SKM-1 (cell line): Measurements from ENCODE around the gene PYCARD.
"Not testable (repeated sequence)": the region's sequence is repeated elsewhere in the genome, so short reads cannot be mapped to it uniquely, and the experiment has no call there.

Experiments
- DNase-seq: peaks from one replicate; lab custom pipeline; 2025; ENCODE audit not compliant: unreplicated experiment; lab: John Stamatoyannopoulos, UW

Gene PYCARD

DNA sequence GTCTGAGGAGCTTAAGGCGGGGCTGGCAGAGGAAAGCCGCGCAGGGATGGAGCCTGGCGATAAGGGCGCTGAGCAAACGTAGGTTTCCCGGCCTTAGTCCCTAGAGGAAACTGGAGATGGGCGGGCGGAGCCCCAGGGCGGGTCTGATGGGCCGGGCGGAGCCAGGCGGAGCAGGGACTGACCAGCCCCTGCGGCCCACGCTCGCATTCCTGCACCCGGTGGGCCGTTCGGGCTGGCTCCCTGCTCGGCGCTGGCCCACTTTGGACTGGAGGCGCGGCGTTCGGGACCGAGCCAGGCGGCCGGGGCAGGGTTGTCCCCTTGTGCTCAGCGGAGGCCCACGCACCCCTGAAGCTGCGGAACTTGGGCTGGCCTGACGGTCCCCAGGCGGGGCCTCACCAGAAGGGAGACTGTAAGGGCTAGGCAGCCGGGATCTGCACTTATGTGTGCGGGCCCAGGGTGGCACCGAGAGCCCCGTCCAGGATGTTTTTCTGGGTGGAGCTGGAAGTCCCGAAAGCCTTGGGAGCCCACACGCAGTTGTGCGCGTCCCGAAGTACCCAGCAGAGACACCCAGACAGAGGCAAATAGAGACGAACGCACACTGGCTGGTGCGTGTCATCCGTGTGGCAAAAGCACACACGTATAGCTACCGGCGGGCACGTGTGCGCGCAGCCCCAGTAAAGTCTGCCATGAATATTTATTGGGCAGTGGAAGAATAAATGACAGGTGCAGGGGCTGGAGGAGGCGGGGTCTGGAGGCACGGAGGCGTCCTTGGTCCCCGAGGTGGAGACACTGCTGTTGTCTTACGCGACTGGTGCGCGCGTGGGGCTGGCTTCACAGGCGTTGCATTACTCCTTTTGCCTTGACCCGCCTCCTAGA, 13.0 kb upstream of the PYCARD start:
- DNase-seq: no peak

DNA sequence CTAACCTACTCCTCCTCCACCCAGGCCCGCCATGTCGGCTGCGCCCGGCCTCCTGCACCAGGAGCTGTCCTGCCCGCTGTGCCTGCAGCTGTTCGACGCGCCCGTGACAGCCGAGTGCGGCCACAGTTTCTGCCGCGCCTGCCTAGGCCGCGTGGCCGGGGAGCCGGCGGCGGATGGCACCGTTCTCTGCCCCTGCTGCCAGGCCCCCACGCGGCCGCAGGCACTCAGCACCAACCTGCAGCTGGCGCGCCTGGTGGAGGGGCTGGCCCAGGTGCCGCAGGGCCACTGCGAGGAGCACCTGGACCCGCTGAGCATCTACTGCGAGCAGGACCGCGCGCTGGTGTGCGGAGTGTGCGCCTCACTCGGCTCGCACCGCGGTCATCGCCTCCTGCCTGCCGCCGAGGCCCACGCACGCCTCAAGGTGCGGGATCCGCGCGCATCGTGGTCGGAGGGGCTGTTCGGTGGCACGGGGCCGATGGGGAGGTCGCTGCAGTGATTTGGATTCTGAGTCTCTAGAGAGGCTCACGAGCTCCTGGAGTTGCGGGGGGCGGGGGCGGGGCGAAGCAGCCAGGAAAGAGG, 12.2 kb upstream of the PYCARD start:
- no peak for DNase-seq

DNA sequence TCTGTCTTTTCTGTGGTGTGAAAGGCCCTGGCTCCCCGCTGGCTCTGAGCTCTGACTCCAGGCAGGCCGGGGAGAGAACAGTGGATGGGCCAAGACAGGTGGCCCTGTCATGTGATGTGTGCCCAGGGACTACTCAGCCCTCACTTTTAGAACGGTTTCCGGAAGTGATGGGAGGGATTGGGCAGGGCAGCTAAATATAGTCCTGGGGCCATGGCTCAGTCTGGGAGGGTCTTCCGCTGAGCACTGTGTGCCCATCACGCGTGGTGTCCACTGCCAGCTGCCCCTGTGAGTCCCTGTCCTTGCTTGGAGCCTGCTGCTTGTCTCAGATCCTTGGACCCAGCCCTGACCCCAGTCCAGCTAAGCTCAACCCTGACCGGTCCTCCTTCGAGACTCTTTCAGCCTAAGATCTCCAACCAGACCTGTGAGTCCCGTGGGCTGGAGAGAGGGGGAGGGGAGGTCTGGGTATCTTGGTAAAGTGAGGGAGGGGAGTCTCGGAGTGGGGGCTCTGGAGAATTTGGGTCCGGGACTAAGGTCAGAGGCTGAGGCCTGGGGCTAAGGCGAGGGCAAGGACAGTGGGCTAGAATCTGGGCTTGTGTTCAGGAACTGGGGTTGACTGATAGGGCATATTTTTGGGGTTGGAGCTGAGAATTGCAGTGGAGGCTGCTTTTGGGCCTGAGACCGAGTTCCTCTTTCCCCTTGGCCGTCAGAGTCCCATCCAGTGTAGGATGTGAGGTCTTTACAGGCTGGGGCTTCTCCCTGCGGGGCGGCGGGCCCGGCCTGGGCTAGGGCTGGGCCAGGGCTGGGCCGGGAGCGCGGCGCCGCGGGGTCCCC, 11.5 kb upstream of the PYCARD start, which contains the start of gene TRIM72:
TSS of gene TRIM72 (plus strand) at position 243 of the 831 bp plus-strand sequence. CDS start 620 bp downstream, outside the sequence.
- DNase-seq: no peak

DNA sequence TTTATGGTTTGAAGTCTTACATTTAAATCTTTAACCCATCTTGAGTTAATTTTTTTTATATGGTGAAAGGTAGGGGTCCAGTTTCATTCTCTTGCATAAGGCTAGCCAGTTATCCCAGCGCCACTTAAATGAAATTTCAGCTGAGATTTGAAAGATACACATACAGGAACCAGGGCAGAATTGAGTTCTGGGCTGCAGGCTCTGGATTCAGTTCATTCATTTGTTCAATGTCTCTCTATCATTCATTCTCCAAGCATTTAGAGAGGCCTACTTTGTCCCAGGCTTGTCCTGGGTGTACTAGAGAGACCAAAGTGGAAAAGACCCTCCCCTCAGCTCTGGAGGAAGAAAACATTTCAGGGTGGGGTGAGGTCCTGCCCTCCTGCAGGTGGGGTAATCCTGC, 10.8 kb upstream of the PYCARD start:
- DNase-seq: no peak

DNA sequence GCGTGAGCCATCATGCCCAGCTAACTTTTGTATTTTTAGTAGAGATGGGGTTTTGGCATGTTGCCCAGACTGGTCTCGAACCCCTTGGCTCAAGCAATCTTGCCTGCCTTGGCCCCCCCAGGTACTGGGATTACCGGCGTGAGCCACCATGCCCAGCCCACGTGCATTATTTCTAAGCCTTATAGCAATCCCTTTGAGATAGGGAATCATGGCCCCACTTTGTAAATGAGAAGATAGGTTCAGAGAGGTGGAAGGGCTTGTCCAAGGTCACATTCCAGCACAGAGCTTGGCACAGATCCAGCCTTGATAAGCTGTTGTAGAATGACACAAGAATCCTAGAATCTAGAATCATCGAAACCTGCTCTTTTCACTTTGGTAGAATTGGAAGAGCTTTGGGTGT, 4.2 kb upstream of the PYCARD start:
- DNase-seq: no peak

DNA sequence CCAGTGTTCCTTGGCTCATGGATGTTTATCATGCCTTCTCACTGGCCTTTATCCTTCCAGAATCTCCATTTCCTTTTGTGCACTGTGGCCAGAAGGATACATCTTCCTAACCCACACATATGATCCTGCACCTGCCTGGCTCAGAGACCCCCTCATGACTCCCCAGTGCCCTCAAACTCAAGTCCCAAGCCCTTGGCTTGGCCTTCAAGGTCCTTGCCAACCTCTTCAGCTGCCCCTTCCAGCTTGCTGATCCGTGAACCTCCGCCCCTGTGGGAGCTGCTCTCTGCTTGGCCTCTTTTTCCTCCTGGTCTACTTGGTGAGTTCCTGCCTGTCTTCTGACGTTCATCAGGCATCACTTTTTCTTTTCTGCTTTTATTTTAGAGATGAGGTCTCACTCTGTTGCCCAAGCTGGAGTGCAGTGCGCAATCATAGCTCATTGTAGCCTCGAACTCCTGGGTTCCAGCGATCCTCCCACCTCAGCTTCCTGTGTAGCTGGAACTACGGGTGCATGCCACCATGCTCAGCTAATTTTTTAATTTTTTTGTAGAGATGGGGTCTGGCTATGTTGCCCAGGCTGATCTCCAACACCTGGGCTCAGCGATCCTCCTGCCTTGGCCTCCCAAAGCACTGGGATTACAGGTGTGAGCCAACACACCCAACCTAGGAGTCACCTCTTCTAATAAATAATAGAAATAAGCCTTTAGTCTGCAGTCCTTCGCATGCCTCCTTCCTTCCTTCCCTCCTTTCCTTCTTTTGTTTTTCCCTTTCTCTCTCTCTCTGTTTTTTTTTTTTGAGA, 2.5 kb upstream of the PYCARD start:
- no peak for DNase-seq

DNA sequence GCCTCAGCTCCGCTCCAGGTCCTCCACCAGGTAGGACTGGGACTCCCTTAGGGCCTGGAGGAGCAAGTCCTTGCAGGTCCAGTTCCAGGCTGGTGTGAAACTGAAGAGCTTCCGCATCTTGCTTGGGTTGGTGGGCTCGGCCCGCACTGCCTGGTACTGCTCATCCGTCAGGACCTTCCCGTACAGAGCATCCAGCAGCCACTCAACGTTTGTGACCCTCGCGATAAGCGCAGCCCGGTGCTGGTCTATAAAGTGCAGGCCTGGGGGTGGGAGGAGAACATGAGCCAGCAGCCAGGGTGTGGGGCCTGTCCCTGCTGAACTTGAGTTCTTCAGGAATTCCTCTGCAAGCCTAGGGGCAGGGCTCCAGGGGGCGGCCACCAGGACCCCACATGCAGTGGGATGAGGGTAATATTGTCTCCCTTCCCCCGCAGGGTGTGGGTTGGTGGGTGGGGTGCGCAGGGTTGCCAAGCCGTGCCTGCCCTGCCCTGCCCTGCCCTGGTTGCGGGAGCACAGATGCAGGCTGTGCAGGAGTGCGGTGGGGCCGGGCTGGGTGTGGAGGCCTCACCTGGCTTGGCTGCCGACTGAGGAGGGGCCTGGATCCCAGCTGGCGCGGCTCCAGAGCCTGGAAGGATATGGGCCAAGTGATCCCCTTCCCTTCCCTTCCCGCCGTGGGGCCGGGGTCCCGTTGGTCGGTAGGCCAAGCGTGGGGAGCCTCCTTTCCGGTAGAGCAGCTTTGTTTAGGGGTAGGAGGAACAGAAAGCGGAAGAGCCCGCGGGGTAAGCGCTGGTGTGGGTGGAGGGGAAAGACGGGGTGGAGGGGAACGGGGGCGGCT, 762 bp downstream of the PYCARD start:
- DNase-seq: peak; percentile 70

DNA sequence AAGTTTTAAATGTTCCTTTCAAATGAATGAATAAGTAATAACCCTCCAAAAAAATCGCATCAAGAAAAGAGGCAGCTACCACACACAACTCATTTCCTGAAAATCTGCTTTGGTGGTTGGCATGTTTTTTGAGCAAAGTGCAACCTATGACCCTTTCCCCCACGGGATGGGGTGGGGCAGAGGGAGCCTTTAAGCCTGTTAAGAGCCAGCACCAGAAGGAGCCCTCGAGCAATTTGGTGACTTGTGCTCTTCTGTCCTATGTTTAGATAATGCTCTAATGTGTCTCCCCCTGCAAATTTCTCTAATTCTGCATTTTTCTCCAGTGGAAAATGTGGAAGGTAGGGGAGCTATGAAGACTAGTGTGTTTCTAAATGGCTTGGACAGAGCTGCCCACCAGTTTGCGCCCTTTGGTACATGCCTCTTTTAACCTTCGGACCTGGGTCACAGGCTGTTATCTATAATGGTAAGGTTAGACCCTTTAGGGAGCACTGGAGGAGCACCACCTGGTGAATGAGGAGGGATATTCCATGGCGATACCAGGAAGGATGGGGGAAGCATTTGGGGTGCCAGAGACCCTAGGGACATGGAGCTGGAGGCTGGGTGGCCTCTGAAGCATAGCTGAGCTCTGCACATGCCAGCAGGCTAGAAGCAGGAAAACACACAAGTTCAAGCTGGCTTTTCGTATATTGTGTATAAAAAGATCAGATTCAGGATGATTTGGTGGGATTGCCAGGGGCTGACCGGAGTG, 1.6 kb downstream of the PYCARD start:
- DNase-seq: no peak

DNA sequence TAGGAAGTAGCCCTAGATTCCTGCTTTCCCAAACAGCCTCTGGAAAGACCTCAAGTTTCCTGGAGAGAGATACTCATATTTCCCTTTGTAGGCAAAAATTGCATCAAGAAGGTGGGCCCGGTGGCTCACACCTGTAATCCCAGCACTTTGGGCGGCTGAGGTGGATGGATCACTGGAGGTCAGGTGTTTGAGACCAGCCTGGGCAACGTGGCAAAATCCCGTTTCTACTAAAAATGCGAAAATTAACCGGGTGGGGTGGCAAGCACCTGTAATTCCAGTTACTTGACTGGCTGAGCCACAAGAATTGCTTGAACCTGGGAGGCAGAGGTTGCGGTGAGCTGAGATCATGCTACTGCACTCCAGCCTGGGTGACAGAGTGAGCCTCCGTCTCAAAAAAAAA, 2.4 kb downstream of the PYCARD start:
- not testable (repeated sequence) for DNase-seq

DNA sequence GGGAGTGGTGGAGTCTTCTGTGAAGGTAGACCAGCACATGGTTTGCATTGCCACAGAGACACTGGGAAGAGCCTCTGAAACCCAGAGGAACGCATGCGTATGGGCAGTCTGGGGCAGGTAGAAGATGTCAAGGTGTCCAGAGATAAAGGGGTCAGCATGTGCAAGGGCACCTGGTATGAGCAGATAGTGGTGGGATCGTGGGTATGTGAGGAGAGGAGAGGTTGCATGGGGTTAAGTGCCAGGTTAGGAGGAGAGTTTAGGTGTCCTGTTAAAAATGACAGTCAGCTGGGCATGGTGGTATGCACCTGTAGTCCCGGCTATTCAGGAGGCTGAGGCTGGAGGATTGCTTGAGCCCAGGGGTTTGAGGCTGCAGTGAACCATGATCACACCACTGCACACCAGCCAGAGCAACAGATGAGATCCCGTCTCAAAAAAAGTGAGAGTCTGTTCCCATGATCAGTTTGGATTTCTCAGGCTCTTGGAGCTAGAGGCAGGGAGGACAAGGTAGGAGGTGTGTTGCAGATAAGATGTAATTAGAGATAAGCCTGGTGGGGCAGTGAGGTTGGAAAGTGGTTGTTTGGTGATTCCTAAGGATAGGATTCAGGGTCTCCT, 3.0 kb downstream of the PYCARD start:
- DNase-seq: no peak

DNA sequence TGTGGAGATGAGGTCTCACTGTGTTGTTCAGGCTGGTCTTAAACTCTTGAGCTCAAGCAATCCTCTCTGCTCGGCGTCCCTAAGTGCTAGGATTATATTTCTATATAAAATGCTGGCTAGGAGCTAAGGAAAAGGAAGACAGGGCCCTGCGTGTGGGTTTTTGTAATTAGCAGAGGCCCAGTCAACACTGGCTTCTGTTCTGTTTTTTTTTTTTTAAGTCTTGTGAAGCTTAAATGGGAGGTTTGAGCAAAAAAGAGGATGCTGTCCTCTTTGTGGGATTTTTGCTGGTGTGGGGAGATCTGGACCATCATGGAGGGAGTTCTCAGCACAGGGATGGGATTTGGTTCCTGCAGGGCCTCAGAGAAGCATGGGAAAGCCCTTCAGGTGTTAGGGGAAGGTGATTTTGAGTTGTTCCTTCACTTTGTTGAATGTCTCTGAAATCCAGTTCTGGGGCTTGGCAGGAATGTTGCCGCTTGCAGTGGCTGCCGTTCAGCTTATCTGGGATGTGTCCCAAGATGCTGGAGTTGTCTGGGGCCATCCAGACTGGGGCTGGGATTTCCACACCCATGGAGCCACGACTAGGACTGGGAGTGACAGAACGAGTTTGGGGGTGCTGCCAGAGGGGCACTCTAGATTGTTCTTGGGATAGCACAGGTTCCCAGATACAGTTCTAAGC, 4.2 kb downstream of the PYCARD start:
- DNase-seq: no peak

DNA sequence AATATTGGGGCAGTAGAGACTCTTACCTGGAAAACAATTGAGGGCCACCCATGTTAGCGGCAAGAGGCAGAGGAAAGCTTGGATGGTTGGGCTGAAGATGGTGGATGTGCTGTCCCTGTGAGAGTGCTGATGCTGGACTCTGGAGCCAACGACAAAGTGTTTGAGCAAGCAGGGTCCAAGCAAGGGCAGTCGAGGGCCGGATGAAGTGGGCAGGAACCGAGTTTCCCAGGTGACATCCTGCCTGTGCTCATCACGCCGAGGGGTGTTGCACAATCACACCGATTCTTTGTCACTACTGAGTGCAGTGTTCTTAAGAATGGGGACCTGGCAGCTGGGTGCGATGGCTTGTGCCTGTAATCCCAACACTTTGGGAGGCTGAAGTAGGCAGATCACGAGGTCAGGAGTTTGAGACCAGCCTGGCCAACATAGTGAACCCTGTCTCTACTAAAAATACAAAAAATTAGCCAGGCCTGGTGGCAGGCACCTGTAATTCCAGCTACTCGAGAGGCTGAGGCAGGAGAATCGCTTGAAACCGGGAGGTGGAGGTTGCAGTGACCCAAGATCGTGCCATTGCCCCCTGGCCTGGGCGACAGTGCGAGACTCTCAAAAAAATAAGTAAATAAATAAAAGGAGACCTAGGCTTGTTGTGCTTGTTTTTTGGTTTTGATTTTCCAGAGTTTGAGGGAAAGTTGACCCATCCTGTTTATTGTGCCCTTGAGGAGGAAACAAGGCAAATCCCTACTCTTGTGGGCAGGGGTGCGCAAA, 6.1 kb downstream of the PYCARD start:
- DNase-seq: no peak

DNA sequence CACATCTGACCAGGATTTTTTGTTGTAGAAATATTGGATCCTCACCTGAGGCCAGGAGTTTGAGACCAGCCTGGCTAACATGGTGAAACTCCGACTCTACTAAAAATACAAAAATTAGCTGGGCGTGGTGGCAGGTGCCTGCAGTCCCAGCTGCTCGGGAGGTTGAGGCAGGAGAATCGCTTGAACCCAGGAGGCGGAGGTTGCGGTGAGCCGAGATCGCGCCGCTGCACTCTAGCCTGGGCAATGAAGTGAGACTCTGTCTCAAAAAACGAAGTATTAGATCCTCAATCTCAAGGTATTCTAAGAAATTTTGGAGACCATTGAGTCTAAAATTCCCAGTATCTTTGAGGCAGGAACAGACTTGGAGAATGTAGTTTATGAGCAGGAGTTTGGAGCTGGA, 6.7 kb downstream of the PYCARD start:
- DNase-seq: not testable (repeated sequence)

DNA sequence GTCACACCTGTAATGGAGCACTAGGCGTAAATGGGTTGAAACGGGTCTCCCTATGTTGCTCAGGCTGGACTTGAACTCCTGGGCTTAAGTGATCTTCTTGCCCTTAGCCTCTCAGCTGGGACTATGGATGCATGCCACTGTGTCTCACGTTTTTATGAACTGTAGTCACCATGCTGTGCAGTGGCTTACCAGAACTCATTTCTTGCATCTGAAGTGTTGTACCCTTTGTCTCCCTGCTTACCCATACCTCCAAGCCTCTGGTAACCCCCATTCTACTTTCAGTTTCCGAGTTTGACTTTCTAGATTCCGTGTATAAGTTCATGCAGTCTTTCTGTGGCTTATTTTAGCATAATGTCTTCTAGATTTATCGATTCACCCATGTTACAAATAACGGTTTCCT, 7.7 kb downstream of the PYCARD start:
- no peak for DNase-seq

DNA sequence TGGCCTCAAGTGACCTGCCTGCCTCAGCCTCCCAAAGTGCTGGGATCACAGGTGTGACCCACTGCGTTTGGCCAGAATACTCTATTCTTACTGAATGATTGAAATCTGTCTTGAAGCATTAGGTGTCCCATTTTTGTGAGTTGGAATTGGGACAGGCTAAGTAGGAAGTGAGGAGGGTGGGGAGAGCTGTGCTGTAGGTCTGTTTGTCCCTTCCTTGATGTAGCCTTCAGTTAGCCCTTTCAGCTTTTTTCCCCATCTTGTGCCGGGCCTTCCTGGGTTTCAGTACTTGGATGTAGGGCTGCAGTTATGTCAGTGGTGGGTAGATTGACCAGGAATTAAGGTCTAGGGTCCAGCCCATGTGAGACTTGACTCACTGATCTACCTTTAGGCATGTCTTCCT, 8.7 kb downstream of the PYCARD start:
- DNase-seq: no peak

DNA sequence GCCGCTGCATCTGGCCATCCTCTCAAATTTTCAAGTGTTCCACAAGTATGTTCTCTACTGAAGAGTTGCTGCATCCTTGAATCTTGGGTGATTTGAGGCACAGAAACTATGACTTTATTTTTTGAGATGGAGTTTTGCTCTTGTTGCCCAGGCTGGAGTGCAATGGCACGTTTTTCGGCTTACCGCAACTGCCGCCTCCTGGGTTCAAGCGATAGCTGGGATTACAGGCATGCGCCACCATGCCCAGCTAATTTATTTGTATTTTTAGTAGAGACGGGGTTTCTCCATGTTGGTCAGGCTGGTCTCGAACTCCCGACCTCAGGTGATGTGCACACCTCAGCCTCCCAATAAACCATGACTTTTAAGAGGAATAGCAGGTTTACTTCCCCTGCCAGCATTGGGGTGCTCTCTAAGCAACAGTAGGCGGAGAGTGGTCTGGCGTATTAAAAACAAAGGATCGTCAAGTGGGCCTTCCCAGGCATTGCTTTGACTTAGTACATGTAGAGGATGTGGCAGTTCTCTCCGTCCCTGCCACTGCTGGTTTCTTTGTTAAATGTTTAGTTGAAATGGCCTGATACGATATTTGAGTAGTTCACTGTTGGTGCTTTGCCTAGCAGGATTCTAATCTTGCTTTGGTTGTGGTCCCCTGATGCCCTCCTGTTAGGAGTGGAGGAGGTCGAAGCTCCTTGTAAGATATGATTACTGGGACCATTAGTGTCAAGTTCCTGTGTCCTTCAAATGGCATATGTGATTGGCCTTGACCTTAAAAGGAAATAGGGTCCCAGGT, 9.5 kb downstream of the PYCARD start:
- no peak for DNase-seq
